NCI-H1417 (cell line): Measurements from ENCODE around the gene ZEB1.
"Not testable (repeated sequence)": the region's sequence is repeated elsewhere in the genome, so short reads cannot be mapped to it uniquely, and the experiment has no call there.

Experiments
- DNase-seq, 3 experiments: peaks; one replicate each; lab custom pipeline; 2025; lab: John Stamatoyannopoulos, UW

The ZEB1 gene

GRCh38 chr10:31507427-31507826, 188.4 kb downstream of the ZEB1 start:
- no peak for DNase-seq

- DNase-seq: no peak
These were observed 189.2 kb downstream of the ZEB1 start for GRCh38 chr10:31508234-31508633.

- DNase-seq: no peak
These were observed 189.9 kb downstream of the ZEB1 start for GRCh38 chr10:31508882-31509281.

- no peak for DNase-seq
These were observed 191.0 kb downstream of the ZEB1 start for GRCh38 chr10:31509989-31510388.

GRCh38 chr10:31515116-31515515, 196.1 kb downstream of the ZEB1 start:
- DNase-seq: peak in 1 of 3 experiments; percentile 19

GRCh38 chr10:31515819-31516402, 196.9 kb downstream of the ZEB1 start:
- no peak for DNase-seq

GRCh38 chr10:31520986-31521831, 202.2 kb downstream of the ZEB1 start:
- peak in 1 of 3 experiments; percentile 3 for DNase-seq

GRCh38 chr10:31522820-31523219, 203.8 kb downstream of the ZEB1 start:
- DNase-seq: peak in 1 of 3 experiments; percentile 0

- DNase-seq: no peak
These were observed 205.4 kb downstream of the ZEB1 start for GRCh38 chr10:31524460-31524859.

- DNase-seq: no peak
These were observed 207.2 kb downstream of the ZEB1 start for GRCh38 chr10:31526178-31526577.

GRCh38 chr10:31526681-31527080, 207.7 kb downstream of the ZEB1 start:
- DNase-seq: no peak

- no peak for DNase-seq
These were observed 209.8 kb downstream of the ZEB1 start for GRCh38 chr10:31528831-31529230.

GRCh38 chr10:31536302-31536701, 217.3 kb downstream of the ZEB1 start:
- no peak for DNase-seq

GRCh38 chr10:31549896-31550295, 230.9 kb downstream of the ZEB1 start:
- DNase-seq: no peak

GRCh38 chr10:31554556-31554955, 235.5 kb downstream of the ZEB1 start:
- no peak for DNase-seq

- no peak for DNase-seq
These were observed 238.8 kb downstream of the ZEB1 start for GRCh38 chr10:31557854-31558253.

- not testable (repeated sequence) for DNase-seq
These were observed 249.3 kb downstream of the ZEB1 start for GRCh38 chr10:31568252-31568861.

GRCh38 chr10:31574577-31574976, 255.6 kb downstream of the ZEB1 start:
- DNase-seq: no peak

GRCh38 chr10:31578181-31578852, 259.3 kb downstream of the ZEB1 start:
- peak in 1 of 3 experiments; percentile 2 for DNase-seq

- no peak for DNase-seq
These were observed 259.9 kb downstream of the ZEB1 start for GRCh38 chr10:31578951-31579350.
